MM.1S (cell line): ENCODE measurements around the gene ZNF469.

Experiments
- DNase-seq: peaks from one replicate; pipeline ENCODE4 v3.0.0-alpha.2; 2015
- H2AFZ ChIP-seq: fragments of 300-600 bp; sonication (generic); 2 replicates; pipeline ENCODE4 v1.6.0; 2016; ENCODE audit warnings: antibody characterized with exemption, low read length
- H3F3A ChIP-seq: fragments of 300-600 bp; sonication (generic); 2 replicates; pipeline ENCODE4 v1.6.1; 2016; ENCODE audit warnings: mild to moderate bottlenecking, antibody characterized with exemption, low read length, moderate library complexity, mixed read lengths; ENCODE audit not compliant: insufficient read depth
- H3K27ac ChIP-seq: fragments of 300-600 bp; sonication (generic); 2 replicates; pipeline ENCODE4 v1.5.1; 2016; ENCODE audit warnings: mild to moderate bottlenecking, low read length
- H3K27me3 ChIP-seq: fragments of 300-600 bp; sonication (generic); replicated peaks from 2 replicates; pipeline ENCODE4 v1.6.0; 2016; ENCODE audit warnings: low read length; ENCODE audit not compliant: insufficient read depth
- H3K36me3 ChIP-seq: fragments of 300-600 bp; sonication (generic); replicated peaks from 2 replicates; pipeline ENCODE4 v1.6.1; 2016; ENCODE audit warnings: mild to moderate bottlenecking, low read length, mixed read lengths; ENCODE audit not compliant: insufficient read depth
- H3K4me1 ChIP-seq: fragments of 300-600 bp; sonication (generic); 2 replicates; pipeline ENCODE4 v1.6.1; 2016; ENCODE audit warnings: low read length, mixed read lengths
- H3K4me2 ChIP-seq: fragments of 300-600 bp; sonication (generic); 2 replicates; pipeline ENCODE4 v1.6.0; 2016; ENCODE audit warnings: low read depth, low read length
- H3K4me3 ChIP-seq: fragments of 300-600 bp; sonication (generic); 2 replicates; pipeline ENCODE4 v1.5.1; 2016; ENCODE audit warnings: low read length, mixed read lengths
- H3K79me2 ChIP-seq: fragments of 300-600 bp; sonication (generic); 2 replicates; pipeline ENCODE4 v1.6.1; 2016; ENCODE audit warnings: mixed run types, low read length, mixed read lengths
- H3K9ac ChIP-seq: fragments of 300-600 bp; sonication (generic); 2 replicates; pipeline ENCODE4 v1.6.1; 2016; ENCODE audit warnings: low read length, mixed read lengths
- H3K9me2 ChIP-seq: fragments of 300-600 bp; sonication (generic); replicated peaks from 2 replicates; pipeline ENCODE4 v1.6.1; 2016; ENCODE audit warnings: mild to moderate bottlenecking, low read length, mixed read lengths; ENCODE audit not compliant: insufficient read depth
- H3K9me3 ChIP-seq: fragments of 300-600 bp; sonication (generic); replicated peaks from 2 replicates; pipeline ENCODE4 v1.6.1; 2016; ENCODE audit warnings: mild to moderate bottlenecking, low read length, mixed read lengths; ENCODE audit not compliant: insufficient read depth
- H4K20me1 ChIP-seq: fragments of 300-600 bp; sonication (generic); 2 replicates; pipeline ENCODE4 v1.6.1; 2016; ENCODE audit warnings: mild to moderate bottlenecking, low read length, moderate library complexity, mixed read lengths; ENCODE audit not compliant: insufficient read depth
- EZH2 ChIP-seq: fragments of 300-600 bp; sonication (generic); optimal IDR thresholded peaks from 2 replicates; pipeline ENCODE3; 2017; ENCODE audit warnings: low read depth, mild to moderate bottlenecking, antibody characterized with exemption, low read length, mixed read lengths
- EZH2phosphoT487 ChIP-seq: fragments of 300-600 bp; sonication (generic); IDR thresholded peaks from 2 replicates; pipeline ENCODE4 v1.6.1; 2018; ENCODE audit warnings: antibody characterized with exemption, low read length
- TF ChIP-seq, protein P1 (sequence below): fragments of 300-600 bp; sonication (generic); IDR thresholded peaks from 2 replicates; pipeline ENCODE4 v1.5.1; 2016; ENCODE audit warnings: antibody characterized with exemption, low read length, mixed read lengths

ZNF469 gene

DNA sequence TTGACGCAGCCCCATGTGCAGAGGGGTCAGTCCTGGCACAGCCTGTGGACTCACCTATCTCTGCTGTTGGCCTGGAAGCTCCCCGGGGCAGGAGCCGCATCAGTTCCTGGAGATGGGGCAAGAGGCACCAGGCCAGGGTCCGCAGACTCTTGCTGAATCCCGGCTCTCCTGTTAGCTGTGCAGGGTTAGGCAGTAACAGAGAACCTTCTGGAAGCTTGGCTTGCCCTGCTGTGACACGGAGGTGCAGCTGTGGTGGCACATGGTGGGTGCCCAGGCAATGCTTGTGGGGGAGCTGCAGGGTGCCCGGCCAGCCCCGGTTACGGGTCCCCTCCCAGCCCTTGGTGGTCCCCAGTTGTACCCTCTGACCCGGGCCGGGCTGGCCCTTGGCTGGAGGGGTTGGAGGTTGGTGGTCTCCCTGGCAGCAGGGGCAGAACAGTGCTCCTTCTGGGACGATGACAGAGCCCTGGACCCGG is 26.0 kb upstream of the ZNF469 start:
- Histone ChIP-seq H3K9me3 (no peaks in the 10 kb centered on the region), H3K4me2 (no peak overlapping the region), H2AFZ (no peak overlapping the region), H3K79me2 (no peaks in the 10 kb centered on the region), H3F3A (no peaks in the 10 kb centered on the region), H3K4me1 (no peaks in the 10 kb centered on the region), H4K20me1 (no peaks in the 10 kb centered on the region), H3K36me3 (no peaks in the 10 kb centered on the region), H3K4me3 (no peak overlapping the region), H3K9ac (no peak overlapping the region), H3K9me2 (no peaks in the 10 kb centered on the region), H3K27me3 (peaks cover 53% of the 10 kb centered on the region), H3K27ac (no peak overlapping the region)
- TF ChIP-seq EZH2phosphoT487, result no peak
- TF ChIP-seq, protein P1, sequence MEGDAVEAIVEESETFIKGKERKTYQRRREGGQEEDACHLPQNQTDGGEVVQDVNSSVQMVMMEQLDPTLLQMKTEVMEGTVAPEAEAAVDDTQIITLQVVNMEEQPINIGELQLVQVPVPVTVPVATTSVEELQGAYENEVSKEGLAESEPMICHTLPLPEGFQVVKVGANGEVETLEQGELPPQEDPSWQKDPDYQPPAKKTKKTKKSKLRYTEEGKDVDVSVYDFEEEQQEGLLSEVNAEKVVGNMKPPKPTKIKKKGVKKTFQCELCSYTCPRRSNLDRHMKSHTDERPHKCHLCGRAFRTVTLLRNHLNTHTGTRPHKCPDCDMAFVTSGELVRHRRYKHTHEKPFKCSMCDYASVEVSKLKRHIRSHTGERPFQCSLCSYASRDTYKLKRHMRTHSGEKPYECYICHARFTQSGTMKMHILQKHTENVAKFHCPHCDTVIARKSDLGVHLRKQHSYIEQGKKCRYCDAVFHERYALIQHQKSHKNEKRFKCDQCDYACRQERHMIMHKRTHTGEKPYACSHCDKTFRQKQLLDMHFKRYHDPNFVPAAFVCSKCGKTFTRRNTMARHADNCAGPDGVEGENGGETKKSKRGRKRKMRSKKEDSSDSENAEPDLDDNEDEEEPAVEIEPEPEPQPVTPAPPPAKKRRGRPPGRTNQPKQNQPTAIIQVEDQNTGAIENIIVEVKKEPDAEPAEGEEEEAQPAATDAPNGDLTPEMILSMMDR, result no peak
- TF ChIP-seq EZH2, result no peak
- no peak for DNase-seq

DNA sequence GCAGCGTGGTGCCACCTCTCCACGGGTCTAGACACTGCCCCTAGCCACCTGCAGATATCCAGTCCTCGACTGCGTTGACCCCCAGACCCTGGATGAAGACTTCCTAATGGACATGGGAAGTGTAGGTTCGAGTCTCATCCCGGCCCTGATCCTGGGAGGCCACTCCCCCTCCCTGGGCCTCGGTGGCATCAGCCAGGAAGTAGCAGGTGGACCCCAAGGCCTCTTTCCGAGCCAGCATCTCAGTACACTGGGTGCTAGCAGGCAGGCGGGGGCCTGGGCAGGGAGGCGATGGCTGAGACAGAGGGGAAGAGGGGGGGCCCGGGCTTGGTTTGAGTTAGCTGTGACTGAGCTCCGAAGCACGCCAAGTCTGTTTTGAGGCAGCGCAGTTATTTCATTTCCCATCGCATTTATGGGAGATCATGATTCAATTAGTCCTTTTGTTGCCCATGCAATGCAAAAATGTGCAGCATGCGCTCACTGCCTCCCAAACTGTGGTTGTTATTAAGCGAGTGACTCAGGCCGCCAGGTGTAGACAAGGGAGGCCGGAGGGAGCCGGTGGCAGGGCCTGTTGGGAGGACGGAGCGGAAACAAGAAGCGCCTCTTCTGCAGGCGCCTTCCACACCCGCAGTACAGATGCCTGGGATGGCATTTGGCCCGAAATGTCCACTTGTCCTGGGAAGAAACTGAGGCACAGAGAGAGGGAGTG is 25.3 kb upstream of the ZNF469 start:
- H3K4me2 ChIP-seq, result no peak overlapping the region
- no peak for DNase-seq
- TF ChIP-seq EZH2 (no peak), EZH2phosphoT487 (no peak)
- TF ChIP-seq, protein P1, result no peak
- peaks cover 61% of the 10 kb centered on the region for H3K27me3 ChIP-seq
- no peaks in the 10 kb centered on the region for H3K36me3 ChIP-seq
- H3K9me3 ChIP-seq, result no peaks in the 10 kb centered on the region
- H3K4me3 ChIP-seq, result no peak overlapping the region
- H4K20me1 ChIP-seq, result no peaks in the 10 kb centered on the region
- H3K9ac ChIP-seq, result no peak overlapping the region
- no peaks in the 10 kb centered on the region for H3F3A ChIP-seq
- no peak overlapping the region for H3K27ac ChIP-seq
- no peaks in the 10 kb centered on the region for H3K9me2 ChIP-seq
- H3K4me1 ChIP-seq, result no peaks in the 10 kb centered on the region
- no peak overlapping the region for H2AFZ ChIP-seq
- H3K79me2 ChIP-seq, result no peaks in the 10 kb centered on the region

DNA sequence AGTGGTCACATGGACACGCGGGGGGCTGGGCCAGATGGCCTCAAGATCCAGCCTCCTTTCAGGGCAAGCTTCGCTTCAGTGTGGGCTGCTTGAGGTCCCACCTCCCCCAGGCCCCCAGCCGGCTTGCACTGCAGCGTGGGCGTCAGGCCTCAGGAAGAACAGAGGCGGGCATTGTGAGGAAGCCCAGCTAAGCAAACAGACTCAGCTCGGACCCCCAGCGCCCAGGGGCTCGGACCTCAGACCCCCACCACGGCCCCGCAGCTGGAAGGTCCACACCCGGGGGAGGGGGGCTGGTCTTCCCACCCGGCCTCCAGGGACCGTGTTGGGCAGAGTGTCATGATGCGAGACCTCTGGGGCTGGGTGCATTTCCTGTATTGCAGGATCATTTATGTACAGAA is 24.7 kb upstream of the ZNF469 start:
- H3K9me3 ChIP-seq, result no peaks in the 10 kb centered on the region
- no peaks in the 10 kb centered on the region for H3K79me2 ChIP-seq
- peaks cover 62% of the 10 kb centered on the region for H3K27me3 ChIP-seq
- TF ChIP-seq, protein P1, result no peak
- H2AFZ ChIP-seq, result no peak overlapping the region
- H3K27ac ChIP-seq, result no peak overlapping the region
- H3K36me3 ChIP-seq, result no peaks in the 10 kb centered on the region
- no peak for DNase-seq
- no peaks in the 10 kb centered on the region for H3F3A ChIP-seq
- no peaks in the 10 kb centered on the region for H3K4me1 ChIP-seq
- H3K9ac ChIP-seq, result no peak overlapping the region
- no peak overlapping the region for H3K4me2 ChIP-seq
- H3K9me2 ChIP-seq, result no peaks in the 10 kb centered on the region
- no peak overlapping the region for H3K4me3 ChIP-seq
- H4K20me1 ChIP-seq, result no peaks in the 10 kb centered on the region
